HepG2 (cell line): ENCODE data around the gene PIGO. TPM values are rescaled to one million over a fixed set of nuclear protein-coding genes. Genes with fewer than 3 reads are reported as not detected.
A peak's percentile ranks its signal among the peaks of the same experiment; 100 is the strongest.

Experiments
- ATF2 ChIP-seq: sonication (generic); formaldehyde crosslinking; IDR thresholded peaks from 2 replicates; pipeline ENCODE4 v1.4.0; 2020; ENCODE audit warnings: missing genetic modification reagents
- ETV6 ChIP-seq: sonication (generic); formaldehyde crosslinking; conservative IDR thresholded peaks from 2 replicates; pipeline ENCODE4 v1.4.0; 2020; ENCODE audit warnings: missing genetic modification reagents
- FIP1L1 ChIP-seq: fragments of 200-400 bp; formaldehyde crosslinking; IDR thresholded peaks from 2 replicates; pipeline ENCODE4 v1.6.1; 2018; ENCODE audit warnings: low read depth, mild to moderate bottlenecking, low read length, moderate library complexity, borderline replicate concordance; ENCODE audit not compliant: insufficient read depth
- GATA4 ChIP-seq: sonication (generic); IDR thresholded peaks from 2 replicates; pipeline ENCODE4 v1.6.1; 2016; ENCODE audit warnings: antibody characterized with exemption, low read depth, borderline replicate concordance
- HNF4G ChIP-seq, 2 experiments: sonication (generic) in 1 of 2; formaldehyde crosslinking in 1 of 2; IDR thresholded peaks; 2 replicates each; pipeline versions ENCODE4 v1.4.0 to v1.6.1; 2011 to 2020; ENCODE audit warnings: borderline replicate concordance in 2 of 2, low read depth in 2 of 2, mild to moderate bottlenecking in 2 of 2, low read length in 1 of 2, missing genetic modification reagents in 1 of 2, moderate library complexity in 1 of 2
- IKZF4 ChIP-seq: sonication (generic); formaldehyde crosslinking; IDR thresholded peaks from 2 replicates; pipeline ENCODE4 v1.5.1; 2020; ENCODE audit warnings: borderline replicate concordance, mild to moderate bottlenecking, low read depth, missing genetic modification reagents; ENCODE audit errors: not compliant biosample characterization
- JUNB ChIP-seq: sonication (generic); formaldehyde crosslinking; IDR thresholded peaks from 2 replicates; pipeline ENCODE4 v1.8.0; 2022; ENCODE audit warnings: missing genetic modification reagents, mild to moderate bottlenecking, borderline replicate concordance
- MXD4 ChIP-seq: IDR thresholded peaks from 2 replicates; pipeline ENCODE4 v1.6.1; 2016; ENCODE audit warnings: mild to moderate bottlenecking, missing biosample characterization, missing genetic modification reagents
- NFKBIZ ChIP-seq: IDR thresholded peaks from 2 replicates; pipeline ENCODE4 v1.6.1; 2018; ENCODE audit warnings: missing genetic modification reagents, missing compliant biosample characterization
- RBAK ChIP-seq: sonication (generic); formaldehyde crosslinking; IDR thresholded peaks from 2 replicates; pipeline ENCODE4 v1.5.1; 2020; ENCODE audit warnings: mild to moderate bottlenecking, missing genetic modification reagents
- SMAD1 ChIP-seq: sonication (generic); formaldehyde crosslinking; IDR thresholded peaks from 2 replicates; pipeline ENCODE4 v1.4.0; 2020; ENCODE audit warnings: missing genetic modification reagents, low read depth, mild to moderate bottlenecking, borderline replicate concordance
- SP5 ChIP-seq: IDR thresholded peaks from 2 replicates; pipeline ENCODE4 v1.6.1; 2016; ENCODE audit warnings: low read depth, borderline replicate concordance
- TOE1 ChIP-seq: sonication (generic); formaldehyde crosslinking; IDR thresholded peaks from 2 replicates; pipeline ENCODE4 v1.4.0; 2020; ENCODE audit warnings: mild to moderate bottlenecking, missing genetic modification reagents
- WIZ ChIP-seq: sonication (generic); formaldehyde crosslinking; IDR thresholded peaks from 2 replicates; pipeline ENCODE4 v1.5.1; 2020; ENCODE audit warnings: mild to moderate bottlenecking, missing genetic modification reagents
- ZBTB14 ChIP-seq: sonication (generic); formaldehyde crosslinking; IDR thresholded peaks from 2 replicates; pipeline ENCODE4 v1.4.0; 2020; ENCODE audit warnings: missing genetic modification reagents
- ZFP1 ChIP-seq: IDR thresholded peaks from 2 replicates; pipeline ENCODE4 v1.6.1; 2016
- ZFY ChIP-seq: sonication (generic); formaldehyde crosslinking; IDR thresholded peaks from 2 replicates; pipeline ENCODE4 v1.4.0; 2020; ENCODE audit warnings: missing genetic modification reagents
- ZNF18 ChIP-seq: sonication (generic); formaldehyde crosslinking; IDR thresholded peaks from 2 replicates; pipeline ENCODE4 v1.8.0; 2022; ENCODE audit warnings: mild to moderate bottlenecking, missing genetic modification reagents; ENCODE audit not compliant: insufficient replicate concordance
- ZNF549 ChIP-seq: sonication (generic); formaldehyde crosslinking; IDR thresholded peaks from 2 replicates; pipeline ENCODE4 v1.5.0; 2020; ENCODE audit warnings: missing genetic modification reagents
- ZNF800 ChIP-seq: sonication (generic); formaldehyde crosslinking; IDR thresholded peaks from 2 replicates; pipeline ENCODE4 v1.4.0; 2020; ENCODE audit warnings: missing genetic modification reagents
- polyA plus RNA-seq, 8 experiments: library from polyadenylated mRNA; depleted of rRNA in 3 of 8; stranded (reverse) in 7 of 8; unstranded in 1 of 8; fragments of >200 nt; fragmentation: Illumina TruSeq in 4 of 8; extraction: Trizol in 4 of 8; gene quantifications; 2 replicates each; pipeline versions ENCODE4 v1.2.1 to v1.2.3, GENCODE V29; 2011 to 2016; ENCODE audit warnings: low read depth in 4 of 8, missing spikeins in 1 of 8, mixed read lengths in 1 of 8; ENCODE audit not compliant: insufficient read depth in 1 of 8
- total RNA-seq, 5 experiments: library from RNA; depleted of rRNA; stranded (reverse); fragments of >200 nt; fragmentation: Illumina TruSeq; extraction: Trizol; gene quantifications; 2 replicates each; pipeline ENCODE4 v1.2.3, GENCODE V29; 2016; ENCODE audit warnings: low read depth in 1 of 5

Gene PIGO
- total and polyA plus RNA-seq, 2 of the 13 experiments (the other 11 are each of a cell fraction or from before 2014, with no cell fraction given), result 20.5 to 26.2 TPM

GRCh38 chr9:35102769-35103659, 6.6 kb upstream of the PIGO start, which contains the start of gene STOML2 (continued):
- TF ChIP-seq ZBTB14 (0 out of 2 replicates have a peak, but pooled peaks have one; percentile 41), ZFP1 (CRISPR knock-in tag) (no peak; the same call in 1 of the 2 replicates), SP5 (CRISPR knock-in tag) (no peak), GATA4 (0 out of 2 replicates have a peak, but pooled peaks have one; percentile 48), WIZ (peak; percentile 73; the same call in 1 of the 2 replicates), ZNF18 (peak; percentile 72), SMAD1 (CRISPR knock-in tag) (0 out of 2 replicates have a peak, but pooled peaks have one; percentile 33), ZNF549 (CRISPR knock-in tag) (no peak), NFKBIZ (no peak), ETV6 (CRISPR knock-in tag) (peak; percentile 82; the same call in 1 of the 2 replicates), ZFY (CRISPR knock-in tag) (peak; percentile 90; the same call in 1 of the 2 replicates), ATF2 (CRISPR knock-in tag) (peak; percentile 82), IKZF4 (CRISPR knock-in tag) (no peak), TOE1 (CRISPR knock-in tag) (no peak), ZNF800 (CRISPR knock-in tag) (peak; percentile 72; the same call in 1 of the 2 replicates), MXD4 (CRISPR knock-in tag) (peak; percentile 56; the same call in 1 of the 2 replicates), RBAK (CRISPR knock-in tag) (no peak), HNF4G (IDR thresholded peaks at IDR 0.05; ENCODE audit: borderline replicate concordance, low read depth, low read length) (peak; percentile 24; the same call in 1 of the 2 replicates), HNF4G (CRISPR knock-in tag; IDR thresholded peaks at IDR 0.05; ENCODE audit: borderline replicate concordance, low read depth) (peak; percentile 51; the same call in 1 of the 2 replicates), FIP1L1 (no peak), JUNB (peak; percentile 66; the same call in 1 of the 2 replicates)
